Activated B cell treated with CpG ODN at 0.5 μM for 24 hours (primary cell): ENCODE measurements around the gene FAH. TPM values are rescaled to one million over a fixed set of nuclear protein-coding genes. Genes with fewer than 3 reads are reported as not detected.
"Not testable (repeated sequence)": the region's sequence is repeated elsewhere in the genome, so short reads cannot be mapped to it uniquely, and the experiment has no call there.

Experiments
- ATAC-seq: fragments of 200-7000 bp; cut with Tn5 transposase; one replicate; pipeline ENCODE4 v1.10.0; 2021; ENCODE audit warnings: low read depth, mild to moderate bottlenecking, moderate library complexity
- CTCF ChIA-PET: fragments of 350-600 bp; sonication (Branson Sonifier 250); formaldehyde crosslinking; loops from one replicate; lab custom pipeline; 2021; ENCODE audit warnings: antibody characterized with exemption; lab: Charles Lee
- POLR2A ChIA-PET: fragments of 350-600 bp; sonication (Branson Sonifier 250); formaldehyde crosslinking; loops from one replicate; lab custom pipeline; 2021; ENCODE audit warnings: antibody characterized with exemption; lab: Charles Lee
- DNase-seq: peaks from one replicate; pipeline ENCODE4 v3.0.0; 2022
- H3K27ac Mint-ChIP-seq: one replicate; pipeline ENCODE4 v1.8.0; 2020; ENCODE audit warnings: mixed read lengths
- H3K27me3 Mint-ChIP-seq: one replicate; pipeline ENCODE4 v1.8.0; 2021; ENCODE audit warnings: mixed read lengths
- H3K36me3 Mint-ChIP-seq: one replicate; pipeline ENCODE4 v1.8.0; 2021; ENCODE audit warnings: low read depth, mixed read lengths
- H3K4me1 Mint-ChIP-seq: one replicate; pipeline ENCODE4 v1.8.0; 2021; ENCODE audit warnings: mixed read lengths
- H3K4me3 Mint-ChIP-seq: one replicate; pipeline ENCODE4 v1.8.0; 2020; ENCODE audit warnings: mild to moderate bottlenecking, mixed read lengths
- H3K9me3 Mint-ChIP-seq: one replicate; pipeline ENCODE4 v1.8.0; 2020; ENCODE audit warnings: mixed read lengths
- CTCF ChIP-seq: fragments of 200-600 bp; IDR thresholded peaks from one replicate; pipeline ENCODE4 v1.8.0; 2022; ENCODE audit warnings: antibody characterized with exemption, mild to moderate bottlenecking
- intact Hi-C: fragments of 100-400 bp; cut with micrococcal nuclease; formaldehyde crosslinking; loops from one replicate; pipeline ENCODE4 v1.15.1; 2024
- total RNA-seq: library from RNA; stranded (reverse); gene quantifications from 2 replicates; pipeline ENCODE4 v1.2.3, GENCODE V29; 2022

FAH gene
- total RNA-seq, 1 donor from 2014 or later: 8.6 TPM

DNA sequence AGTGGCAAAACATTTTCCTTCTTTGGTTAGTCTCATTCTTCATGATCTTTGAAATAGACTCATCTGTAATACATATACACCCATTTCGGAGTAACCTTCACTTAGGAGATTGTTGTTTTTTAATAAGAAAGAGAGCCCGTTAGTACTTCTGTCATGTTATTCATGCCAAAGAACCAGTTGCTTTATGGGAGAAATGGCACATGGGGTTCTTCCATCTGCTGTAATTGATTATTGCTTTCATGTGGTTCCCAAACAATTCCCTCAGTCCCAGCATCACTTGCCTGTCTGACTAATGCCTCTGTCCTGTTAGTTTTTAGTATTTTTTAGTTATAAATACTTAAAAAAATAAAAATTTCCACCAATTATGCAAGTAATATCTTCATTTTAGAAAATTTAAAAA lies 33.8 kb upstream of the FAH start:
- no peak for TF ChIP-seq CTCF
- ChIA-PET CTCF (no interaction called here), POLR2A (interaction anchor here (0.6 kb wide), 1 partner anchor 251 kb away, joined by 4 read pairs; no protein-coding TSS in a partner anchor)
- no peak for ATAC-seq
- no peaks in the 10 kb centered on the region for H3K27me3 Mint-ChIP-seq
- intact Hi-C loops: no loop called here
- peaks cover 27% of the 10 kb centered on the region for H3K4me1 Mint-ChIP-seq
- DNase-seq: no peak
- H3K9me3 Mint-ChIP-seq: no peaks in the 10 kb centered on the region
- H3K4me3 Mint-ChIP-seq: no peak overlapping the region
- peaks cover 39% of the 10 kb centered on the region for H3K36me3 Mint-ChIP-seq
- H3K27ac Mint-ChIP-seq: no peak overlapping the region

DNA sequence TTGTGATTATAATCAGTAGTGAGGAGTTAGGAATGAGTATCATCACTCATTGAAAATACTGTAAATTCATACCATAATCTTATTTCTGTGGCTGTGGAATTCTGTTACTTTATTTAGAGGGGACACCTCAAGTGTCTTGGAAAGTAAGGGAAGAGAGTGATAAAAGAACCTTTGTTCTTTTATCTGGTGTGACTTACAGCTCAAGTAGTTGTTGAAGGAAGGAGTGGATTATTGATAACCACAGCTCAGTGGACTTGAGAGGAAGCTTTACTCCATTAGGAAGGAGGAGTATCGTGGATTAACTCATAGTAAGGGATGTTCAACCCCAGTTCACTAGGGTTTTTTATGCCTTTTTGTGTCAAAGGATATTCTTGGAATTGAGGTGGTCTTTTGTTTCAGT lies 32.2 kb upstream of the FAH start:
- H3K4me3 Mint-ChIP-seq: no peak overlapping the region
- ChIA-PET CTCF (no interaction called here), POLR2A (no interaction called here)
- H3K27ac Mint-ChIP-seq: no peak overlapping the region
- DNase-seq (no peak), ATAC-seq (no peak)
- peaks cover 12% of the 10 kb centered on the region for H3K4me1 Mint-ChIP-seq
- no peaks in the 10 kb centered on the region for H3K9me3 Mint-ChIP-seq
- peaks cover 50% of the 10 kb centered on the region for H3K36me3 Mint-ChIP-seq
- TF ChIP-seq CTCF: no peak
- intact Hi-C loops: no loop called here
- no peaks in the 10 kb centered on the region for H3K27me3 Mint-ChIP-seq

- ChIA-PET POLR2A (no interaction called here), CTCF (no interaction called here)
- TF ChIP-seq CTCF: no peak
- intact Hi-C loops: no loop called here
- Mint-ChIP-seq H3K4me1 (peaks cover 8% of the 10 kb centered on the region), H3K4me3 (no peak overlapping the region), H3K36me3 (peaks cover 57% of the 10 kb centered on the region), H3K27ac (no peak overlapping the region), H3K9me3 (no peaks in the 10 kb centered on the region), H3K27me3 (no peaks in the 10 kb centered on the region)
- DNase-seq: no peak
- ATAC-seq: no peak
Measured at GRCh38 chr15:80121546-80121945, 31.3 kb upstream of the FAH start.

DNA sequence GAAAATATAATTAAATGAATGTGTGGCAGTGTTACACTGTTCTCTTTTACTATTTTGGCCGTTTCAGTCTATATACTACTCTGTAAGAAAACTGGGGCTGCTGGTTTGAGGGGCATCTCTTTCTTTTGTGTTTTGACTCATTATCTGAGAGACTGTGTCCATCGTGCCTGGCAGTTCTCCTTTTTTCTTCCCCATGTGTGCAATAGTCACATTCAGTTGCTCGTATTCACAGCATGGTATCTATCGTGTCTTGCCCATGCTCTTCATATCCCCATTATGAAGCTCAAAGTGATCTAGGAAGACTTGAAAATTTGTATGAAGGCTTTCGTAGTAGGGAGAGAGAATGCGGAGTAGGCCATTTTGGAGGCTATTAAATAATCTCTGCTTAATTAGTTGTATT lies 29.8 kb upstream of the FAH start:
- no peak for TF ChIP-seq CTCF
- DNase-seq (no peak), ATAC-seq (no peak)
- Mint-ChIP-seq H3K36me3 (peaks cover 68% of the 10 kb centered on the region), H3K27me3 (no peaks in the 10 kb centered on the region), H3K27ac (no peak overlapping the region), H3K4me3 (no peak overlapping the region), H3K9me3 (no peaks in the 10 kb centered on the region), H3K4me1 (peaks cover 2% of the 10 kb centered on the region)
- intact Hi-C loops: no loop called here
- CTCF ChIA-PET: no interaction called here
- POLR2A ChIA-PET: no interaction called here

DNA sequence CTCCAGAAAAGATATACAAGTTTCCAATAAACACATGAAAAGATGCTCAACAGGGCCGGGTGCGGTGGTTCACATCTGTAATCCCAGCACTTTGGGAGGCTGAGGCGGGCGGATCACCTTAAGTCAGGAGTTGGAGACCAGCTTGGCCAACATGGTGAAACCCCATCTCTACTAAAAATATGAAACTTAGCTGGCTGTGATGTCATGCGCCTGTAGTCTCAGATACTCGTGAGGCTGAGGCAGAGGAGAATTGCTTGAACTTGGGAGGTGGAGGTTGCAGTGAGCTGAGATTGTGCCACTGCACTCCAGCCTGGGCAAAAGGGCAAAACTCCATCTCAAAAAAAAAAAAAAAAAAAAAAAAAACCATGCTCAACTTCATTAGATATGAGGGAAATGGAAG lies 25.5 kb upstream of the FAH start:
- H3K36me3 Mint-ChIP-seq: peaks cover 80% of the 10 kb centered on the region
- H3K27ac Mint-ChIP-seq, H3K4me3 Mint-ChIP-seq, DNase-seq, intact Hi-C loops, H3K4me1 Mint-ChIP-seq, CTCF ChIA-PET, H3K9me3 Mint-ChIP-seq, ATAC-seq, POLR2A ChIA-PET, H3K27me3 Mint-ChIP-seq: not testable (repeated sequence)

- ATAC-seq (no peak), DNase-seq (no peak)
- no peak for TF ChIP-seq CTCF
- no peaks in the 10 kb centered on the region for H3K4me1 Mint-ChIP-seq
- no peaks in the 10 kb centered on the region for H3K9me3 Mint-ChIP-seq
- no peak overlapping the region for H3K27ac Mint-ChIP-seq
- ChIA-PET CTCF (no interaction called here), POLR2A (no interaction called here)
- H3K4me3 Mint-ChIP-seq: no peak overlapping the region
- intact Hi-C loops: no loop called here
- no peaks in the 10 kb centered on the region for H3K27me3 Mint-ChIP-seq
- H3K36me3 Mint-ChIP-seq: peaks cover 81% of the 10 kb centered on the region
Measured at GRCh38 chr15:80127911-80128310, 24.9 kb upstream of the FAH start.
